CD1c-positive myeloid dendritic cell (primary cell): ENCODE measurements around the gene KCTD16.

Source experiments
- DNase-seq: peaks from one replicate; pipeline ENCODE4 v3.0.0-alpha.2; 2016; ENCODE audit errors: extremely low spot score

KCTD16 gene

GRCh38 chr5:144403817-144404420 lies 233.2 kb downstream of the KCTD16 start:
- no peak for DNase-seq

GRCh38 chr5:144404672-144405071 lies 234.0 kb downstream of the KCTD16 start:
- no peak for DNase-seq

- no peak for DNase-seq
Measured at GRCh38 chr5:144405991-144406390, 235.3 kb downstream of the KCTD16 start.

GRCh38 chr5:144406442-144406841 lies 235.8 kb downstream of the KCTD16 start:
- DNase-seq: no peak

GRCh38 chr5:144414202-144415029 lies 243.7 kb downstream of the KCTD16 start:
- DNase-seq: no peak

GRCh38 chr5:144416196-144416595 lies 245.5 kb downstream of the KCTD16 start:
- no peak for DNase-seq

GRCh38 chr5:144418719-144419118 lies 248.0 kb downstream of the KCTD16 start:
- no peak for DNase-seq

GRCh38 chr5:144421411-144421810 lies 250.7 kb downstream of the KCTD16 start:
- DNase-seq: no peak

GRCh38 chr5:144422018-144422727 lies 251.5 kb downstream of the KCTD16 start:
- no peak for DNase-seq

- DNase-seq: no peak
Measured at GRCh38 chr5:144427866-144428265, 257.2 kb downstream of the KCTD16 start.

GRCh38 chr5:144428326-144428725 lies 257.7 kb downstream of the KCTD16 start:
- no peak for DNase-seq

- DNase-seq: no peak
Measured at GRCh38 chr5:144429405-144429804, 258.7 kb downstream of the KCTD16 start.

GRCh38 chr5:144429905-144430304 lies 259.2 kb downstream of the KCTD16 start:
- DNase-seq: no peak

- DNase-seq: no peak
Measured at GRCh38 chr5:144433140-144433822, 262.6 kb downstream of the KCTD16 start.

GRCh38 chr5:144433893-144434292 lies 263.2 kb downstream of the KCTD16 start:
- DNase-seq: no peak

- no peak for DNase-seq
Measured at GRCh38 chr5:144436007-144436406, 265.3 kb downstream of the KCTD16 start.

GRCh38 chr5:144438237-144438636 lies 267.6 kb downstream of the KCTD16 start:
- no peak for DNase-seq

GRCh38 chr5:144448457-144448856 lies 277.8 kb downstream of the KCTD16 start:
- DNase-seq: no peak

- no peak for DNase-seq
Measured at GRCh38 chr5:144451187-144451973, 280.7 kb downstream of the KCTD16 start.

GRCh38 chr5:144453753-144454152 lies 283.1 kb downstream of the KCTD16 start:
- DNase-seq: no peak

GRCh38 chr5:144457160-144457559 lies 286.5 kb downstream of the KCTD16 start:
- DNase-seq: no peak
